ENCODE measurements around the gene SERPINA1.

- TF ChIP-seq, protein P1, sequence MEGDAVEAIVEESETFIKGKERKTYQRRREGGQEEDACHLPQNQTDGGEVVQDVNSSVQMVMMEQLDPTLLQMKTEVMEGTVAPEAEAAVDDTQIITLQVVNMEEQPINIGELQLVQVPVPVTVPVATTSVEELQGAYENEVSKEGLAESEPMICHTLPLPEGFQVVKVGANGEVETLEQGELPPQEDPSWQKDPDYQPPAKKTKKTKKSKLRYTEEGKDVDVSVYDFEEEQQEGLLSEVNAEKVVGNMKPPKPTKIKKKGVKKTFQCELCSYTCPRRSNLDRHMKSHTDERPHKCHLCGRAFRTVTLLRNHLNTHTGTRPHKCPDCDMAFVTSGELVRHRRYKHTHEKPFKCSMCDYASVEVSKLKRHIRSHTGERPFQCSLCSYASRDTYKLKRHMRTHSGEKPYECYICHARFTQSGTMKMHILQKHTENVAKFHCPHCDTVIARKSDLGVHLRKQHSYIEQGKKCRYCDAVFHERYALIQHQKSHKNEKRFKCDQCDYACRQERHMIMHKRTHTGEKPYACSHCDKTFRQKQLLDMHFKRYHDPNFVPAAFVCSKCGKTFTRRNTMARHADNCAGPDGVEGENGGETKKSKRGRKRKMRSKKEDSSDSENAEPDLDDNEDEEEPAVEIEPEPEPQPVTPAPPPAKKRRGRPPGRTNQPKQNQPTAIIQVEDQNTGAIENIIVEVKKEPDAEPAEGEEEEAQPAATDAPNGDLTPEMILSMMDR (IDR thresholded peaks at IDR 0.05): no peak
- TF ChIP-seq POLR2A (IDR thresholded peaks at IDR 0.05) (no peak), POLR2AphosphoS5 (IDR thresholded peaks at IDR 0.05) (no peak), EP300 (IDR thresholded peaks at IDR 0.05) (no peak)
Measured at GRCh38 chr14:94329857-94330256, 58.5 kb downstream of the SERPINA1 start.

Data from sigmoid colon (tissue), 4 donors.